ENCODE results near the gene ZNF385D.

GRCh38 chr3:21747966-21748555 lies 2.9 kb downstream of the ZNF385D start:
- no peak for TF ChIP-seq CTCF (conservative IDR thresholded peaks at IDR 0.05)
- TF ChIP-seq EZH2 (IDR thresholded peaks at IDR 0.05; ENCODE audit: low read depth), result no peak

Measured in PC-9 (cell line).